Nephron progenitor cell (in vitro differentiated cells): ENCODE measurements around the gene SLAMF9.

Experiments used
- DNase-seq: peaks from one replicate; pipeline ENCODE4 v3.0.0; 2021
- H3K27ac Mint-ChIP-seq: 2 replicates; pipeline ENCODE4 v1.8.0; 2021; ENCODE audit warnings: mild to moderate bottlenecking, moderate library complexity, mixed read lengths
- H3K27me3 Mint-ChIP-seq: 2 replicates; pipeline ENCODE4 v1.8.0; 2021; ENCODE audit warnings: mild to moderate bottlenecking, low read depth, mixed read lengths; ENCODE audit not compliant: poor library complexity
- H3K36me3 Mint-ChIP-seq: 2 replicates; pipeline ENCODE4 v1.8.0; 2021; ENCODE audit warnings: low read depth, mixed read lengths
- H3K4me1 Mint-ChIP-seq: 2 replicates; pipeline ENCODE4 v1.8.0; 2021; ENCODE audit warnings: mixed read lengths
- H3K4me3 Mint-ChIP-seq: 2 replicates; pipeline ENCODE4 v1.8.0; 2021; ENCODE audit warnings: mild to moderate bottlenecking, moderate library complexity, mixed read lengths
- H3K9me3 Mint-ChIP-seq: 2 replicates; pipeline ENCODE4 v1.8.0; 2021; ENCODE audit warnings: mild to moderate bottlenecking, moderate library complexity, mixed read lengths
- CTCF ChIP-seq: fragments of 200-600 bp; sonication (generic); IDR thresholded peaks from 2 replicates; pipeline ENCODE4 v1.5.0; 2021; ENCODE audit warnings: antibody characterized with exemption

The SLAMF9 gene

GRCh38 chr1:159921700-159922504 lies 32.1 kb downstream of the SLAMF9 start:
- H3K27ac Mint-ChIP-seq = peak overlapping the region; percentile 60
- peak overlapping the region; percentile 48 for H3K4me3 Mint-ChIP-seq

GRCh38 chr1:159921251-159921650 lies 32.8 kb downstream of the SLAMF9 start:
- Mint-ChIP-seq H3K4me1 (peaks cover 65% of the 10 kb centered on the region), H3K27ac (peak overlapping the region; percentile 8), H3K4me3 (no peak overlapping the region), H3K9me3 (no peaks in the 10 kb centered on the region), H3K36me3 (peaks cover 11% of the 10 kb centered on the region), H3K27me3 (peaks cover 2% of the 10 kb centered on the region)
- no peak for TF ChIP-seq CTCF
- no peak for DNase-seq

More at GRCh38 chr1:159921700-159922504, 32.1 kb downstream of the SLAMF9 start:
- TF ChIP-seq CTCF = no peak
- H3K27me3 Mint-ChIP-seq = peaks cover 2% of the 10 kb centered on the region
- peaks cover 13% of the 10 kb centered on the region for H3K36me3 Mint-ChIP-seq
- peaks cover 66% of the 10 kb centered on the region for H3K4me1 Mint-ChIP-seq
- DNase-seq = no peak
- H3K9me3 Mint-ChIP-seq = no peaks in the 10 kb centered on the region

GRCh38 chr1:159920651-159921050 lies 33.4 kb downstream of the SLAMF9 start:
- peaks cover 65% of the 10 kb centered on the region for H3K4me1 Mint-ChIP-seq
- no peak overlapping the region for H3K4me3 Mint-ChIP-seq
- H3K36me3 Mint-ChIP-seq = peaks cover 11% of the 10 kb centered on the region
- TF ChIP-seq CTCF = no peak
- no peak overlapping the region for H3K27ac Mint-ChIP-seq
- H3K27me3 Mint-ChIP-seq = peaks cover 2% of the 10 kb centered on the region
- DNase-seq = no peak
- no peaks in the 10 kb centered on the region for H3K9me3 Mint-ChIP-seq

- no peak for DNase-seq
- H3K4me1 Mint-ChIP-seq = peaks cover 60% of the 10 kb centered on the region
- peaks cover 11% of the 10 kb centered on the region for H3K36me3 Mint-ChIP-seq
- no peak overlapping the region for H3K27ac Mint-ChIP-seq
- peaks cover 2% of the 10 kb centered on the region for H3K27me3 Mint-ChIP-seq
- H3K4me3 Mint-ChIP-seq = no peak overlapping the region
- no peaks in the 10 kb centered on the region for H3K9me3 Mint-ChIP-seq
- TF ChIP-seq CTCF = no peak
Observed at GRCh38 chr1:159920202-159920601, 33.8 kb downstream of the SLAMF9 start.

- Mint-ChIP-seq H3K4me3 (no peak overlapping the region), H3K27me3 (peaks cover 2% of the 10 kb centered on the region), H3K9me3 (no peaks in the 10 kb centered on the region), H3K27ac (no peak overlapping the region), H3K4me1 (peaks cover 59% of the 10 kb centered on the region), H3K36me3 (peaks cover 11% of the 10 kb centered on the region)
- TF ChIP-seq CTCF = no peak
- DNase-seq = no peak
Observed at GRCh38 chr1:159919236-159919865, 34.7 kb downstream of the SLAMF9 start.
